ENCODE results near the gene SNX19. TPM values are rescaled to one million over a fixed set of nuclear protein-coding genes. Genes with fewer than 3 reads are reported as not detected.

The SNX19 gene
- total RNA-seq, 1 donor from 2014 or later: 56.3 TPM

GRCh38 chr11:130911306-130911705 lies 5.0 kb downstream of the SNX19 start:
- Mint-ChIP-seq H3K36me3 (ENCODE audit: insufficient read depth) (peaks cover 15% of the 10 kb centered on the region), H3K9me3 (ENCODE audit: low read depth) (no peaks in the 10 kb centered on the region), H3K27ac (no peak overlapping the region), H3K27me3 (no peaks in the 10 kb centered on the region), H3K4me1 (ENCODE audit: low read depth) (peaks cover 10% of the 10 kb centered on the region), H3K4me3 (ENCODE audit: low read depth) (no peak overlapping the region)
- TF ChIP-seq CTCF (IDR thresholded peaks at IDR 0.05; ENCODE audit: unreplicated experiment): no peak
- DNase-seq (ENCODE audit: low spot score, unreplicated experiment): no peak

- Mint-ChIP-seq H3K27me3 (no peaks in the 10 kb centered on the region), H3K4me1 (ENCODE audit: low read depth) (peaks cover 7% of the 10 kb centered on the region), H3K9me3 (ENCODE audit: low read depth) (no peaks in the 10 kb centered on the region), H3K27ac (no peak overlapping the region), H3K4me3 (ENCODE audit: low read depth) (no peak overlapping the region), H3K36me3 (ENCODE audit: insufficient read depth) (peaks cover 20% of the 10 kb centered on the region)
- no peak for TF ChIP-seq CTCF (IDR thresholded peaks at IDR 0.05; ENCODE audit: unreplicated experiment)
- DNase-seq (ENCODE audit: low spot score, unreplicated experiment): no peak
These were observed 6.6 kb downstream of the SNX19 start for GRCh38 chr11:130909650-130910049.

- no peak for TF ChIP-seq CTCF (IDR thresholded peaks at IDR 0.05; ENCODE audit: unreplicated experiment)
- Mint-ChIP-seq H3K27me3 (no peaks in the 10 kb centered on the region), H3K36me3 (ENCODE audit: insufficient read depth) (peaks cover 22% of the 10 kb centered on the region), H3K4me3 (ENCODE audit: low read depth) (no peak overlapping the region), H3K27ac (no peak overlapping the region), H3K9me3 (ENCODE audit: low read depth) (no peaks in the 10 kb centered on the region), H3K4me1 (ENCODE audit: low read depth) (peaks cover 5% of the 10 kb centered on the region)
- no peak for DNase-seq (ENCODE audit: low spot score, unreplicated experiment)
These were observed 7.3 kb downstream of the SNX19 start for GRCh38 chr11:130908770-130909625.

GRCh38 chr11:130908061-130908460 lies 8.2 kb downstream of the SNX19 start:
- TF ChIP-seq CTCF (IDR thresholded peaks at IDR 0.05; ENCODE audit: unreplicated experiment): no peak
- peaks cover 20% of the 10 kb centered on the region for H3K36me3 Mint-ChIP-seq (ENCODE audit: insufficient read depth)
- H3K9me3 Mint-ChIP-seq (ENCODE audit: low read depth): no peaks in the 10 kb centered on the region
- H3K4me3 Mint-ChIP-seq (ENCODE audit: low read depth): no peak overlapping the region
- no peak overlapping the region for H3K27ac Mint-ChIP-seq
- DNase-seq (ENCODE audit: low spot score, unreplicated experiment): no peak
- H3K4me1 Mint-ChIP-seq (ENCODE audit: low read depth): peaks cover 3% of the 10 kb centered on the region
- no peaks in the 10 kb centered on the region for H3K27me3 Mint-ChIP-seq

- Mint-ChIP-seq H3K9me3 (ENCODE audit: low read depth) (no peaks in the 10 kb centered on the region), H3K27ac (peak overlapping the region; percentile 60), H3K27me3 (no peaks in the 10 kb centered on the region), H3K36me3 (ENCODE audit: insufficient read depth) (peaks cover 17% of the 10 kb centered on the region), H3K4me3 (ENCODE audit: low read depth) (no peak overlapping the region), H3K4me1 (ENCODE audit: low read depth) (peaks cover under 1% of the 10 kb centered on the region)
- no peak for TF ChIP-seq CTCF (IDR thresholded peaks at IDR 0.05; ENCODE audit: unreplicated experiment)
- DNase-seq (ENCODE audit: low spot score, unreplicated experiment): no peak
These were observed 9.1 kb downstream of the SNX19 start for GRCh38 chr11:130907229-130907628.
